Tibial artery (tissue), 4 donors: ENCODE data around the gene SLC9A8.

Experiments used
- DNase-seq, 2 donors: peaks; one replicate each; pipeline ENCODE4 v3.0.0-alpha.2; 2019
- H3K27ac ChIP-seq, 2 donors: fragments of 200-600 bp; sonication (generic) in 1 of 2; 1 replicate in 1 of 2; 2 replicates in 1 of 2; pipeline ENCODE4 v1.5.1; 2018 to 2019; ENCODE audit warnings: mild to moderate bottlenecking in 1 of 2
- H3K27me3 ChIP-seq, 2 donors: fragments of 200-600 bp; sonication (generic) in 1 of 2; one replicate each; pipeline versions ENCODE4 v1.5.1 to v1.6.0; 2016 to 2019
- H3K36me3 ChIP-seq, 3 donors: fragments of 200-600 bp; sonication (generic) in 2 of 3; one replicate each; pipeline ENCODE4 v1.5.1; 2016 to 2019; ENCODE audit warnings: mild to moderate bottlenecking in 2 of 3
- H3K4me1 ChIP-seq, 4 donors: fragments of 200-600 bp; sonication (generic) in 2 of 4; 1 replicate in 3 of 4; 2 replicates in 1 of 4; pipeline ENCODE4 v1.5.1; 2016 to 2019
- H3K4me3 ChIP-seq, 2 donors: fragments of 200-600 bp; sonication (generic) in 1 of 2; 1 replicate in 1 of 2; 2 replicates in 1 of 2; pipeline ENCODE4 v1.5.1; 2018 to 2019; ENCODE audit warnings: mild to moderate bottlenecking in 2 of 2
- H3K9me3 ChIP-seq, 3 donors: fragments of 200-600 bp; sonication (generic) in 1 of 3; one replicate each; pipeline ENCODE4 v1.5.1; 2016 to 2019
- intact Hi-C: fragments of 100-400 bp; cut with DNase I; formaldehyde crosslinking; loops from one replicate; pipeline ENCODE4 v1.15.0; 2023; ENCODE audit warnings: low total_unique reads
- TF ChIP-seq, protein P1 (sequence below), 2 experiments: fragments of 200-600 bp in 1 of 2; fragments of 450-650 bp in 1 of 2; IDR thresholded peaks; one replicate each; pipeline ENCODE4 v1.5.1; 2017 to 2019; ENCODE audit warnings: antibody characterized with exemption in 2 of 2, mild to moderate bottlenecking in 1 of 2, moderate library complexity in 1 of 2

The SLC9A8 gene

DNA sequence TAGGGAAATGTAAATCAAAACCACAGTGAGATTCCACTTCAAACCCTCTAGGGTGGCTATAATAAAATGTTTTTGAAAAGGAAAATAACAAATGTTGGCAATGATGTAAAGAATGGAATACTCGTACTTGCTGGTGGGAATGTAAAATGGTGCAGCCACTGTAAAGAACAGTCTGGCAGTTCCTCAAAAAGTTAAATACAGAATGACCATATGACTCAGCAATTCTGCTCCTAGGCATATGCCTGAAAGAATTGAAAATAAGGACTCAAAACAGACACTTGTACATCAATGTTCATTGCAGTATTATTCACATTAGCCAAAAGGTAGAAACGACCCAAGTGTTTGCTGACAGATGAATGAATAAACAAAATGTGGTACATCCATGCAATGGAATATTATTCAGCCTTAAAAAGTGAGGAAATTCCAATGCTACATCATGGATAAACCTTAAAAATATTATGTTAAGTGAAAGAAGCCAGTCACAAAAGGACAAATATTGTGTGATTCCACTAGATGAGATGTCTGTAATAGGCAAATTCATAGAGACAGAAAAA lies 113.3 kb downstream of the SLC9A8 start:
- no peaks in the 10 kb centered on the region for H3K4me1 ChIP-seq
- H3K27ac ChIP-seq = no peak overlapping the region
- no peak for DNase-seq
- intact Hi-C loops = no loop called here
- no peaks in the 10 kb centered on the region for H3K9me3 ChIP-seq
- H3K4me3 ChIP-seq = no peak overlapping the region
- no peaks in the 10 kb centered on the region for H3K36me3 ChIP-seq
- H3K27me3 ChIP-seq = no peaks in the 10 kb centered on the region
- TF ChIP-seq, protein P1, sequence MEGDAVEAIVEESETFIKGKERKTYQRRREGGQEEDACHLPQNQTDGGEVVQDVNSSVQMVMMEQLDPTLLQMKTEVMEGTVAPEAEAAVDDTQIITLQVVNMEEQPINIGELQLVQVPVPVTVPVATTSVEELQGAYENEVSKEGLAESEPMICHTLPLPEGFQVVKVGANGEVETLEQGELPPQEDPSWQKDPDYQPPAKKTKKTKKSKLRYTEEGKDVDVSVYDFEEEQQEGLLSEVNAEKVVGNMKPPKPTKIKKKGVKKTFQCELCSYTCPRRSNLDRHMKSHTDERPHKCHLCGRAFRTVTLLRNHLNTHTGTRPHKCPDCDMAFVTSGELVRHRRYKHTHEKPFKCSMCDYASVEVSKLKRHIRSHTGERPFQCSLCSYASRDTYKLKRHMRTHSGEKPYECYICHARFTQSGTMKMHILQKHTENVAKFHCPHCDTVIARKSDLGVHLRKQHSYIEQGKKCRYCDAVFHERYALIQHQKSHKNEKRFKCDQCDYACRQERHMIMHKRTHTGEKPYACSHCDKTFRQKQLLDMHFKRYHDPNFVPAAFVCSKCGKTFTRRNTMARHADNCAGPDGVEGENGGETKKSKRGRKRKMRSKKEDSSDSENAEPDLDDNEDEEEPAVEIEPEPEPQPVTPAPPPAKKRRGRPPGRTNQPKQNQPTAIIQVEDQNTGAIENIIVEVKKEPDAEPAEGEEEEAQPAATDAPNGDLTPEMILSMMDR (IDR thresholded peaks at IDR 0.05) = no peak

DNA sequence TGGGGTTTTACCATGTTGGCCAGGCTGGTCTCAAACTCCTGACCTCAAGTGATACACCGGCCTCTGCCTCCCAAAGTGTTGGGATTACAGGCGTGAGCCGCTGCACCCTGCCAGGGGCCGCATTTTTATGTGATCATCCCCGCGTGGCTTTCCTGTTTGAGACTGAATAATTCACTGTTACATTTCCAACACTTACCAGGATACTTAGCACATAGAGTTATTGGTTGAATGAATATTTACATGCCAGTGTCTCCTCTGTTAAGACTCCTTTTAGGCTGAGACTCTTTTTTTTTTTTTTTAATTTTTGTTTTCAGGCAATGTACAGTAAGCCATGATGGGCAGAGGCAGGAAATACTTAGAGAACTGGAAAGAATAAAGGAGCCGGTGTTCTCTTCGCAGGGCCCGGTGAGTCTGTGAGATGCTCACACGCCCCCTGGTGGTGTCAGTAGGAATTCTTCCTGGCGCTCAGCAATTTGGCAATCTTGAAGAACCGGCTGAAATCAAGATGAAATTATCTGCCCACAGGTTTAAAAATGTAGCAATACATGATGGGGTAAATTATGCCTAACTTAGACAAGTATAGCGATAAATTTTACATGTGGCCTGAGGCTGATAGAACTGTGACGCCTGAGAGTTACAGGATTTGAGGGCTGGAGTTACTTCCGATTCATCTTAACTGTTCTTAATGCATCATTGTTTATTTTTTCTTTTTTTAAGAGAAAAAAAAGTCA lies 115.9 kb downstream of the SLC9A8 start:
- Histone ChIP-seq H3K36me3 (no peaks in the 10 kb centered on the region), H3K9me3 (no peaks in the 10 kb centered on the region), H3K4me1 (no peaks in the 10 kb centered on the region), H3K27me3 (no peaks in the 10 kb centered on the region), H3K27ac (no peak overlapping the region), H3K4me3 (no peak overlapping the region)
- intact Hi-C loops = loop anchor here (2.0 kb wide), 1 partner anchor 318 kb away; no protein-coding TSS in a partner anchor
- DNase-seq = peak; percentile 81 to 87
- TF ChIP-seq, protein P1 (IDR thresholded peaks at IDR 0.05) = peak; percentile 85 to 93

DNA sequence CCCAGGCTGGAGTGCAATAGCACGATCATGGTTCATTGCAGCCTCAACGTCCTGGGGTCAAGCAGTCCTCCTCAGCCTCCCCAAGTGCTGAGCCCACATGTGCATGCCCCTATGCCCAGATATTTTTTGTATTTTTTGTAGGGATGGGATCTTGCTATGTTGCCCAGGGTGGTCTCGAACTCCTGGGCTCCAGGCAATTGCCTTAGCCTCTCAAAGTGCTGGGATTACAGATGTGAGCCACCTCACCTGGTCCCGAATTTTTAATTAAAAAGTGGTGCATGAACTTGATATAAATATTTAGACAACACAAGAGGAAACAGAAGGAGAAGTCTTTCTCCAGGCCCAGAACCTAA lies 116.5 kb downstream of the SLC9A8 start:
- Histone ChIP-seq H3K27ac (no peak overlapping the region), H3K36me3 (no peaks in the 10 kb centered on the region), H3K4me3 (no peak overlapping the region), H3K4me1 (no peaks in the 10 kb centered on the region), H3K27me3 (no peaks in the 10 kb centered on the region), H3K9me3 (no peaks in the 10 kb centered on the region)
- intact Hi-C loops = loop anchor here (2.0 kb wide), 1 partner anchor 318 kb away; no protein-coding TSS in a partner anchor
- TF ChIP-seq, protein P1 (IDR thresholded peaks at IDR 0.05) = no peak
- DNase-seq = no peak

DNA sequence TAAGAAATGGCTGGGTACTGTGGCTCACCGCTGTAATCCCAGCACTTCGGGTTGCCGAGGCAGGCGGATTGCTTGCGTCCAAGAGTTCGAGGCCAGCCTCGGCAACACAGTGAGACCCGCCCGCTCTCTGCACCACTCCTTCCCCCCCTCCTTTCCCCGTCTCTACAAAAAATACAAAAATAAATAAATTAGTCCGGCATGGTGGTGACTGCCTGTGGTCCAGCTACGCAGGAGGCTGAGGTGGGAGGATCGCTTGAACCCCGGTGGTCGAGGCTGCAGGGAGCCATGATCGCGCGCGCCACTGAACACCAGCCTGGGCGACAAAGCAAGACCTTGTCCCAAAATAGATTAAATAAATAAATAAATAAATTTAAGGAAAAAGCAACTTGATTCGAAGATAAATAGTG lies 123.1 kb downstream of the SLC9A8 start:
- intact Hi-C loops = no loop called here
- H3K27ac ChIP-seq = peak overlapping the region; percentile 86 to 91
- no peak for DNase-seq

DNA sequence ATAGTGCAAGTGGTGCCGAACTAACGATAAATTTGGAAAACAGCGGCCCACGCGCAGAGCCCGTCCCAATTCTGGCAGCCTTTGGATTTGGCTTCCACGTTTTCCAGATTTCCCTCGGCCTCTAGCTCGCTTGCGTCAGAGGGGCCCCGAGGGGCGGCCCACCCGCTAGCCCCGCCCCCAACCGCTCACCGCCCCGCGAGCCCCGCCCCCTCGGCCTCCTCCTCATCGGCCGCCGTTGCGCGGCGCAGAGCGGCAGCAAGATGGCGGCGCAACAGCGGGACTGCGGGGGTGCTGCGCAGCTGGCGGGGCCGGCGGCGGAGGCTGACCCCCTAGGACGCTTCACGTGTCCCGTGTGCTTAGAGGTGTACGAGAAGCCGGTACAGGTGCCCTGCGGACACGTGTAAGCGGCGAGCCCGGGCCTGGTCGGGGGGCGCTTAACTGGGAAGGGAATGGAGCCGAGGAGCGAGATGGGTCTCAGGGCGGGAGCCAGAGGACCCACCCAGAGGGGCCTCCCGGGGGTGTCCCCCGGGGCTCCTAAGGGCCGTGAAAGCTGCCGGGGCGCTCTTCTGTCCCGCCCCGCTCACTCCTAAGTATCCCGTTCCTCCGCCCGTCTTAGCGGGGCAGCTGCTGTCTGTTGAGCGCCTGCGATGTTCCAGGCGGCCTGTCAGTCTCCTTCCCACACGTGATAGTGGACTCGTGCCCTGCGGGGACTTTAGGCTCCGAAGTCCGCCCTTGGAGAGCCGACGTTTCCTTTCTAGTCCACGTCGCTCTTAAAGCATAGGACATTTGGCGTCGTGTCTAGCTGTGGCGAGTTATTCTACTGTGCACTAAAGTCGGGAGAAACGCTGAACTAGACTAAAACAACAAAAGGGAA lies 123.8 kb downstream of the SLC9A8 start, which contains the start of gene RNF114:
RNF114 (plus strand) TSS at position 245 of the 874 bp plus-strand sequence; CDS start at position 261, 16 bp downstream.
- Histone ChIP-seq H3K4me1 (peaks cover 0 to 33% (median 25%) of the 10 kb centered on the region in 4 donors), H3K27me3 (no peaks in the 10 kb centered on the region), H3K27ac (peak within 1 kb of the TSS; percentile 86 to 91), H3K9me3 (no peaks in the 10 kb centered on the region), H3K4me3 (peak within 1 kb of the TSS; percentile 86 to 87), H3K36me3 (peaks cover 0 to 8% (median 2%) of the 10 kb centered on the region in 3 donors)
- peak; percentile 87 to 95 for DNase-seq
- intact Hi-C loops = no loop called here
- TF ChIP-seq, protein P1 (IDR thresholded peaks at IDR 0.05) = no peak

More for the DNA sequence above, 123.1 kb downstream of the SLC9A8 start:
- H3K4me1 ChIP-seq = peaks cover 0 to 31% (median 25%) of the 10 kb centered on the region in 4 donors
- no peaks in the 10 kb centered on the region for H3K9me3 ChIP-seq
- H3K36me3 ChIP-seq = peaks cover 0 to 2% (median 0%) of the 10 kb centered on the region in 3 donors
- no peaks in the 10 kb centered on the region for H3K27me3 ChIP-seq
- H3K4me3 ChIP-seq = peak overlapping the region; percentile 86 to 87
- TF ChIP-seq, protein P1 (IDR thresholded peaks at IDR 0.05) = no peak
